SU-DHL-6 (cell line): Measurements from ENCODE around the gene KIF17.

Source experiments
- EZH2phosphoT487 ChIP-seq: fragments of 200-600 bp; sonication (generic), shearing (Covaris generic); conservative IDR thresholded peaks from 2 replicates; pipeline ENCODE4 v1.6.1; 2018; ENCODE audit warnings: mild to moderate bottlenecking, antibody characterized with exemption, low read length, moderate library complexity, mixed read lengths
- TF ChIP-seq, protein P1 (sequence below): fragments of 200-600 bp; sonication (generic); IDR thresholded peaks from one replicate; pipeline ENCODE4 v1.5.1; 2017; ENCODE audit warnings: antibody characterized with exemption, mild to moderate bottlenecking, low read length, moderate library complexity; ENCODE audit not compliant: insufficient read depth, poor library complexity, severe bottlenecking

GRCh38 chr1:20652300-20652699 is 65.5 kb downstream of the KIF17 start:
- TF ChIP-seq, protein P1, sequence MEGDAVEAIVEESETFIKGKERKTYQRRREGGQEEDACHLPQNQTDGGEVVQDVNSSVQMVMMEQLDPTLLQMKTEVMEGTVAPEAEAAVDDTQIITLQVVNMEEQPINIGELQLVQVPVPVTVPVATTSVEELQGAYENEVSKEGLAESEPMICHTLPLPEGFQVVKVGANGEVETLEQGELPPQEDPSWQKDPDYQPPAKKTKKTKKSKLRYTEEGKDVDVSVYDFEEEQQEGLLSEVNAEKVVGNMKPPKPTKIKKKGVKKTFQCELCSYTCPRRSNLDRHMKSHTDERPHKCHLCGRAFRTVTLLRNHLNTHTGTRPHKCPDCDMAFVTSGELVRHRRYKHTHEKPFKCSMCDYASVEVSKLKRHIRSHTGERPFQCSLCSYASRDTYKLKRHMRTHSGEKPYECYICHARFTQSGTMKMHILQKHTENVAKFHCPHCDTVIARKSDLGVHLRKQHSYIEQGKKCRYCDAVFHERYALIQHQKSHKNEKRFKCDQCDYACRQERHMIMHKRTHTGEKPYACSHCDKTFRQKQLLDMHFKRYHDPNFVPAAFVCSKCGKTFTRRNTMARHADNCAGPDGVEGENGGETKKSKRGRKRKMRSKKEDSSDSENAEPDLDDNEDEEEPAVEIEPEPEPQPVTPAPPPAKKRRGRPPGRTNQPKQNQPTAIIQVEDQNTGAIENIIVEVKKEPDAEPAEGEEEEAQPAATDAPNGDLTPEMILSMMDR, result no peak
- no peak for TF ChIP-seq EZH2phosphoT487
